ENCODE data around the gene ACTR10. TPM values are rescaled to one million over a fixed set of nuclear protein-coding genes. Genes with fewer than 3 reads are reported as not detected.

Gene ACTR10
- 10 to 100 TPM; 45.3 to 47.0 TPM for total RNA-seq

- no peaks in the 10 kb centered on the region for H3K9me3 Mint-ChIP-seq
- DNase-seq, result peak; percentile 93
- peak within 1 kb of the TSS; percentile 95 for H3K4me3 Mint-ChIP-seq
- intact Hi-C loops (cut with micrococcal nuclease), result loop anchor here (1.0 to 5.0 kb wide), 7 partner anchors 34 to 809 kb away; partner anchors contain the start of genes ARID4A, ARMH4, KIAA0586 and NAA30
- POLR2A ChIA-PET, result interaction anchor here (0.6 to 2.3 kb wide), 4 partner anchors 38 to 228 kb away, joined by 3 to 9 read pairs (median 6); partner anchors contain the start of genes KIAA0586, PSMA3 and TIMM9
- no peaks in the 10 kb centered on the region for H3K36me3 Mint-ChIP-seq
- CTCF ChIA-PET, result interaction anchor here (0.6 kb wide), 1 partner anchor 41 kb away, joined by 3 read pairs; no protein-coding TSS in a partner anchor
- H3K4me1 Mint-ChIP-seq (ENCODE audit: low read depth), result peaks cover 29% of the 10 kb centered on the region
- H3K27me3 Mint-ChIP-seq, result no peaks in the 10 kb centered on the region
- peak within 1 kb of the TSS; percentile 88 for H3K27ac Mint-ChIP-seq
Measured at GRCh38 chr14:58199726-58200479, at the start of gene ACTR10. TSS of gene ACTR10 (plus strand) at chr14:58200149. CDS start at chr14:58200218, 69 bp downstream.

- Mint-ChIP-seq H3K4me3 (no peak overlapping the region), H3K36me3 (no peaks in the 10 kb centered on the region), H3K4me1 (ENCODE audit: low read depth) (peaks cover 16% of the 10 kb centered on the region), H3K27ac (no peak overlapping the region), H3K9me3 (no peaks in the 10 kb centered on the region), H3K27me3 (peaks cover 46% of the 10 kb centered on the region)
- no peak for DNase-seq
- POLR2A ChIA-PET, result no interaction called here
- intact Hi-C loops (cut with micrococcal nuclease), result loop anchor here (5.0 kb wide), 4 partner anchors 43 to 147 kb away; partner anchors contain the start of genes ARID4A and PSMA3
- CTCF ChIA-PET, result interaction anchor here (0.6 kb wide), 1 partner anchor 15 kb away, joined by 3 read pairs; no protein-coding TSS in a partner anchor
Measured at GRCh38 chr14:58150243-58150805, 49.6 kb upstream of the ACTR10 start.

GRCh38 chr14:58151133-58152013, 48.6 kb upstream of the ACTR10 start:
- Mint-ChIP-seq H3K9me3 (no peaks in the 10 kb centered on the region), H3K4me3 (peak overlapping the region; percentile 71), H3K36me3 (no peaks in the 10 kb centered on the region), H3K27me3 (peaks cover 51% of the 10 kb centered on the region), H3K27ac (no peak overlapping the region), H3K4me1 (ENCODE audit: low read depth) (peaks cover 16% of the 10 kb centered on the region)
- peak; percentile 12 for DNase-seq
- intact Hi-C loops (cut with micrococcal nuclease), result loop anchor here (5.0 kb wide), 4 partner anchors 44 to 146 kb away; partner anchors contain the start of genes ARID4A and PSMA3
- CTCF ChIA-PET, result interaction anchor here (0.6 to 1.1 kb wide), 3 partner anchors 15 to 43 kb away, joined by 3 to 5 read pairs (median 3); no protein-coding TSS in a partner anchor
- POLR2A ChIA-PET, result no interaction called here

GRCh38 chr14:58152014-58152857, 47.7 kb upstream of the ACTR10 start, which contains the start of gene ARMH4:
TSS of gene ARMH4 (minus strand) at chr14:58152213. CDS start at chr14:58139358, 12,855 bp downstream.
- CTCF ChIA-PET, result interaction anchor here (0.5 to 1.1 kb wide), 5 partner anchors 14 to 1201 kb away, joined by 3 to 5 read pairs (median 3); no protein-coding TSS in a partner anchor
- H3K4me1 Mint-ChIP-seq (ENCODE audit: low read depth), result peaks cover 16% of the 10 kb centered on the region
- intact Hi-C loops (cut with micrococcal nuclease), result loop anchor here (5.0 kb wide), 4 partner anchors 45 to 145 kb away; partner anchors contain the start of genes ARID4A and PSMA3
- no peak within 1 kb of the TSS for H3K27ac Mint-ChIP-seq
- no peaks in the 10 kb centered on the region for H3K9me3 Mint-ChIP-seq
- H3K27me3 Mint-ChIP-seq, result peaks cover 52% of the 10 kb centered on the region
- DNase-seq, result peak; percentile 77
- H3K36me3 Mint-ChIP-seq, result no peaks in the 10 kb centered on the region
- POLR2A ChIA-PET, result interaction anchor here (0.6 kb wide), 1 partner anchor 124 kb away, joined by 4 read pairs; no protein-coding TSS in a partner anchor
- H3K4me3 Mint-ChIP-seq, result peak within 1 kb of the TSS; percentile 71

GRCh38 chr14:58160561-58160960, 39.4 kb upstream of the ACTR10 start:
- Mint-ChIP-seq H3K27me3 (peaks cover 12% of the 10 kb centered on the region), H3K9me3 (no peaks in the 10 kb centered on the region), H3K27ac (no peak overlapping the region), H3K4me3 (no peak overlapping the region), H3K36me3 (no peaks in the 10 kb centered on the region), H3K4me1 (ENCODE audit: low read depth) (no peaks in the 10 kb centered on the region)
- intact Hi-C loops (cut with micrococcal nuclease), result no loop called here
- DNase-seq, result no peak
- CTCF ChIA-PET, result no interaction called here
- POLR2A ChIA-PET, result no interaction called here

- CTCF ChIA-PET, result interaction anchor here (0.5 to 4.6 kb wide), 6 partner anchors 15 to 58 kb away, joined by 3 to 51 read pairs (median 3); partner anchors contain the start of gene ARMH4
- intact Hi-C loops (cut with micrococcal nuclease), result loop anchor here (1.0 kb wide), 2 partner anchors 33 to 58 kb away; no protein-coding TSS in a partner anchor
- Mint-ChIP-seq H3K27ac (no peak overlapping the region), H3K4me3 (no peak overlapping the region), H3K27me3 (peaks cover 8% of the 10 kb centered on the region), H3K9me3 (no peaks in the 10 kb centered on the region), H3K36me3 (no peaks in the 10 kb centered on the region), H3K4me1 (ENCODE audit: low read depth) (peaks cover 15% of the 10 kb centered on the region)
- peak; percentile 84 for DNase-seq
- POLR2A ChIA-PET, result no interaction called here
Measured at GRCh38 chr14:58166005-58166983, 33.7 kb upstream of the ACTR10 start.

GRCh38 chr14:58167057-58167456, 32.9 kb upstream of the ACTR10 start:
- H3K4me3 Mint-ChIP-seq, result no peak overlapping the region
- no peak for DNase-seq
- H3K9me3 Mint-ChIP-seq, result no peaks in the 10 kb centered on the region
- H3K27me3 Mint-ChIP-seq, result peaks cover 6% of the 10 kb centered on the region
- H3K27ac Mint-ChIP-seq, result no peak overlapping the region
- intact Hi-C loops (cut with micrococcal nuclease), result no loop called here
- CTCF ChIA-PET, result interaction anchor here (1.0 to 4.6 kb wide), 2 partner anchors 25 to 59 kb away, joined by 3 to 51 read pairs; no protein-coding TSS in a partner anchor
- no peaks in the 10 kb centered on the region for H3K36me3 Mint-ChIP-seq
- H3K4me1 Mint-ChIP-seq (ENCODE audit: low read depth), result peaks cover 17% of the 10 kb centered on the region
- POLR2A ChIA-PET, result no interaction called here

GRCh38 chr14:58167891-58168290, 32.1 kb upstream of the ACTR10 start:
- CTCF ChIA-PET, result interaction anchor here (0.7 to 4.6 kb wide), 2 partner anchors 16 to 60 kb away, joined by 3 to 51 read pairs; partner anchors contain the start of gene ARMH4
- peaks cover 6% of the 10 kb centered on the region for H3K27me3 Mint-ChIP-seq
- intact Hi-C loops (cut with micrococcal nuclease), result no loop called here
- H3K9me3 Mint-ChIP-seq, result no peaks in the 10 kb centered on the region
- DNase-seq, result no peak
- H3K27ac Mint-ChIP-seq, result no peak overlapping the region
- no peaks in the 10 kb centered on the region for H3K36me3 Mint-ChIP-seq
- no peak overlapping the region for H3K4me3 Mint-ChIP-seq
- POLR2A ChIA-PET, result no interaction called here
- peaks cover 17% of the 10 kb centered on the region for H3K4me1 Mint-ChIP-seq (ENCODE audit: low read depth)

- ChIA-PET CTCF (interaction anchor here (0.9 kb wide), 1 partner anchor 225 kb away, joined by 3 read pairs; the partner anchor contains the start of gene TOMM20L), POLR2A (no interaction called here)
- H3K27ac Mint-ChIP-seq, result no peak overlapping the region
- peak; percentile 78 for DNase-seq
- no peaks in the 10 kb centered on the region for H3K36me3 Mint-ChIP-seq
- H3K4me1 Mint-ChIP-seq (ENCODE audit: low read depth), result peaks cover 12% of the 10 kb centered on the region
- H3K4me3 Mint-ChIP-seq, result no peak overlapping the region
- intact Hi-C loops (cut with micrococcal nuclease), result no loop called here
- H3K27me3 Mint-ChIP-seq, result peaks cover 19% of the 10 kb centered on the region
- no peaks in the 10 kb centered on the region for H3K9me3 Mint-ChIP-seq
Measured at GRCh38 chr14:58171090-58171489, 28.9 kb upstream of the ACTR10 start.

- Mint-ChIP-seq H3K27ac (no peak overlapping the region), H3K9me3 (no peaks in the 10 kb centered on the region), H3K36me3 (no peaks in the 10 kb centered on the region), H3K27me3 (peaks cover 12% of the 10 kb centered on the region), H3K4me1 (ENCODE audit: low read depth) (no peaks in the 10 kb centered on the region), H3K4me3 (no peak overlapping the region)
- CTCF ChIA-PET, result no interaction called here
- intact Hi-C loops (cut with micrococcal nuclease), result no loop called here
- no peak for DNase-seq
- POLR2A ChIA-PET, result no interaction called here
Measured at GRCh38 chr14:58177125-58177524, 22.8 kb upstream of the ACTR10 start.

All from activated CD4-positive, alpha-beta memory T cell treated with anti-CD3 and anti-CD28 coated beads for 36 hours (primary cell).